SH-SY5Y (cell line): ENCODE data around the gene DLL1.

ENCODE experiments used
- GATA2 ChIP-seq: IDR thresholded peaks from 2 replicates; pipeline ENCODE4 v1.6.1; 2011; ENCODE audit warnings: mild to moderate bottlenecking, low read depth, low read length
- GATA3 ChIP-seq: IDR thresholded peaks from 2 replicates; pipeline ENCODE4 v1.6.1; 2011; ENCODE audit warnings: low read depth, mild to moderate bottlenecking, low read length, moderate library complexity

DNA sequence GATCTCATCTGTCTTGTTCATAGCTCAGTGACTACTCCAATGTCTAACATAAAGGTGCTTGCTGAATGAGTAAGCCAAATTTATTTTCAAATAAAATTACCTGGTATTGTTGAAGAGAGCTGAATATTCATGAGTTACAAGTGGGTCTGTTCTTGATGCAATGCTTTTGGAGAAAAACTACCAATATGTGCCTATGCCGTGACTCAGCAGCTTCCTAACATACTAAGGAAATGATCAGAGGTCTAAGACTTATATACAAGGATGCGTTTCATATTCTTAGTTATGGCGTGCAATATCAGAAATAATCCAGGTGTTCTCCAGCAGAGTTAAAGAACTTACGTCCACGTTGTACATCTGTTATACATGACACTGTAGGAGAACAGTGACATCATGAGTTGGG lies 20.8 kb upstream of the DLL1 start:
- TF ChIP-seq GATA3, result no peak
- no peak for TF ChIP-seq GATA2
